Colonic mucosa (tissue), 4 donors: Measurements from ENCODE around the gene SUSD1. TPM values are rescaled to one million over a fixed set of nuclear protein-coding genes. Genes with fewer than 3 reads are reported as not detected.

Experiments
- DNase-seq: peaks from one replicate; pipeline ENCODE4 v3.0.0-alpha.2; 2020
- H3K27ac ChIP-seq: fragments of 200-600 bp; one replicate; pipeline ENCODE4 v1.8.0; 2021
- H3K27me3 ChIP-seq: fragments of 200-600 bp; one replicate; pipeline ENCODE4 v1.8.0; 2021
- H3K36me3 ChIP-seq: fragments of 200-600 bp; one replicate; pipeline ENCODE4 v1.8.0; 2021
- H3K4me1 ChIP-seq: fragments of 200-600 bp; one replicate; pipeline ENCODE4 v1.8.0; 2021; ENCODE audit warnings: mild to moderate bottlenecking
- H3K4me3 ChIP-seq: fragments of 200-600 bp; one replicate; pipeline ENCODE4 v1.8.0; 2021
- H3K9ac ChIP-seq, 2 donors: one replicate each; pipeline ENCODE4 v1.7.0; 2013; ENCODE audit warnings: control low read depth in 2 of 2, low read depth in 2 of 2, low read length in 2 of 2
- H3K9me3 ChIP-seq: fragments of 200-600 bp; one replicate; pipeline ENCODE4 v1.8.0; 2021
- intact Hi-C: fragments of 100-400 bp; cut with DNase I; formaldehyde crosslinking; loops from one replicate; pipeline ENCODE4 v1.14.1; 2022
- total RNA-seq, 2 donors: library from RNA; stranded (reverse); fragmentation: NEBNext Ultra II Directional in 1 of 2; extraction: Animal tissue kit (Norgen Biotek cat#: 25700) in 1 of 2; gene quantifications; one replicate each; pipeline ENCODE4 v1.2.1, GENCODE V29; 2021
- TF ChIP-seq, protein P1 (sequence below): fragments of 200-600 bp; IDR thresholded peaks from one replicate; pipeline ENCODE4 v1.8.0; 2022; ENCODE audit warnings: antibody characterized with exemption, mild to moderate bottlenecking
- donor health status: healthy.
- donor health status: DM: no; HTN: no; CAD: no.
- donor health status: DM: no; HTN: no; CAD: no.

SUSD1 gene
- total RNA-seq, 2 donors from 2014 or later: 23.3 to 25.1 TPM

DNA sequence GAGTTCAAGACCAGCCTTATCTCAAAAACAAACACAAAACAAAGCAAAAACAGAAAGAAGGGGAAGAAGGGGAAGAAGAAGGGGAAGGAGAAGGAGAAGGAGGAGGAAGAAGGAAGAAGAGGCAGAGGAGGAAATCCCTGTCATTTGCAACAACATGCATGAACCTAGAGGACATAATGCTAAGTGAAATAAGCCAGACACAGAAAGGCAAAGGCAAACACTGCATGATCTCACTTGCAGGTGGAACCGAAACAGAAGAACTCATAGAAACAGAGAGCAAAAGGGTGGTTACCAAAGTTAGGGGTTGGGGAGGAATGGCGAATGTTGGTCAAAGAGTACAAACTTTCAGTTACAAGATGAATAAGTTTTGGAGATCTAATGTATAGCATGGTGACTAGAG, 143.1 kb downstream of the SUSD1 start:
- no peak overlapping the region for H3K27ac ChIP-seq
- TF ChIP-seq, protein P1, sequence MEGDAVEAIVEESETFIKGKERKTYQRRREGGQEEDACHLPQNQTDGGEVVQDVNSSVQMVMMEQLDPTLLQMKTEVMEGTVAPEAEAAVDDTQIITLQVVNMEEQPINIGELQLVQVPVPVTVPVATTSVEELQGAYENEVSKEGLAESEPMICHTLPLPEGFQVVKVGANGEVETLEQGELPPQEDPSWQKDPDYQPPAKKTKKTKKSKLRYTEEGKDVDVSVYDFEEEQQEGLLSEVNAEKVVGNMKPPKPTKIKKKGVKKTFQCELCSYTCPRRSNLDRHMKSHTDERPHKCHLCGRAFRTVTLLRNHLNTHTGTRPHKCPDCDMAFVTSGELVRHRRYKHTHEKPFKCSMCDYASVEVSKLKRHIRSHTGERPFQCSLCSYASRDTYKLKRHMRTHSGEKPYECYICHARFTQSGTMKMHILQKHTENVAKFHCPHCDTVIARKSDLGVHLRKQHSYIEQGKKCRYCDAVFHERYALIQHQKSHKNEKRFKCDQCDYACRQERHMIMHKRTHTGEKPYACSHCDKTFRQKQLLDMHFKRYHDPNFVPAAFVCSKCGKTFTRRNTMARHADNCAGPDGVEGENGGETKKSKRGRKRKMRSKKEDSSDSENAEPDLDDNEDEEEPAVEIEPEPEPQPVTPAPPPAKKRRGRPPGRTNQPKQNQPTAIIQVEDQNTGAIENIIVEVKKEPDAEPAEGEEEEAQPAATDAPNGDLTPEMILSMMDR: no peak

DNA sequence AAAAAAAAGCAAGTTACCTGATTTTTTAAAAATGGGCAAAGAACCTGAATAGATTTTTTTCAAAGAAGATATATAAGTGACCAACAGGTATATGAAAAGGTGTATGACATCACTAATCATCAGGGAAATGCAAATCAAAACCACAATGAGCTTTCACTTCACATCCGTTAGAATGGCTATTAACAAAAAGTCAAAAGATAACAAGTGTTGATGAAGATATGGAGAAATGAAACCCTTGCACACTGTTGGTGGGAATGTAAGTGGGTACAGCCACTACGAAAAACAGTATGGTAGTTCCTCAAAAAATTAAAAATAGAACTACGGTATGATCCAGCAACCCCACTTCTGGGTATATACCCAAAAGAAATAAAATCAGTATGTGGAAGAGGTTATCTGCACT, 143.7 kb downstream of the SUSD1 start:
- no peaks in the 10 kb centered on the region for H3K9me3 ChIP-seq
- intact Hi-C loops: no loop called here
- H3K4me3 ChIP-seq: no peak overlapping the region
- DNase-seq: no peak
- H3K9ac ChIP-seq: no peak overlapping the region
- no peaks in the 10 kb centered on the region for H3K36me3 ChIP-seq
- H3K4me1 ChIP-seq: peaks cover 4% of the 10 kb centered on the region
- no peak overlapping the region for H3K27ac ChIP-seq
- TF ChIP-seq, protein P1: no peak
- H3K27me3 ChIP-seq: no peaks in the 10 kb centered on the region

More for the DNA sequence above, 143.1 kb downstream of the SUSD1 start:
- no peak for DNase-seq
- Histone ChIP-seq H3K4me3 (no peak overlapping the region), H3K27me3 (no peaks in the 10 kb centered on the region), H3K4me1 (peaks cover 4% of the 10 kb centered on the region), H3K9me3 (no peaks in the 10 kb centered on the region), H3K36me3 (no peaks in the 10 kb centered on the region), H3K9ac (no peak overlapping the region)
- intact Hi-C loops: no loop called here

DNA sequence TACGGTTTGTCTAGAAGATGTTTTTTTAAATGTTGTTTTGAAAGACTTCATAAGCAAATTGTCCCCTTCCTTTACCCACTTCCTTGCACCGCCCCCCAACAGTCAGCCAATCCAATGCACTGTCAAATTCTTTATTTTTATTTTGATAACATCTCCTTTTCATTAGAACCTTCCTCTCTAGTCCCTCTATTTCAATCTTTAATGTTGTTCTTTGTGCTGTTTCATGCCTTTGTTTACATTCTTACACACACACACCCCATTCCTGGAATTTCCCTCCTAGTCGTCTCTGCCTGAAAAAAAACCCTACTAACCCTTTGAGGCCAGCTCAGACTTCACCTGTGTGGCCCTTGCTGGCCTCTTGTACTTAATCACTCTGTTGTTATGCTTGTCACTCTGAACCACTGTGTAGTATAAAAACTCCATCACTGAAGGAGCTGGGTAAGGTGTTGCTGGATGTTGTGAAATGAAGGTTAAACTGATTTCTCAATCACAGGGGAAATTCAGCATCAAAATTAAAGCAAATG, 145.1 kb downstream of the SUSD1 start:
- Histone ChIP-seq H3K9ac (no peak overlapping the region), H3K9me3 (no peaks in the 10 kb centered on the region), H3K27me3 (no peaks in the 10 kb centered on the region), H3K4me1 (peaks cover 4% of the 10 kb centered on the region), H3K36me3 (no peaks in the 10 kb centered on the region), H3K4me3 (no peak overlapping the region), H3K27ac (no peak overlapping the region)
- TF ChIP-seq, protein P1: no peak
- intact Hi-C loops: no loop called here
- no peak for DNase-seq

DNA sequence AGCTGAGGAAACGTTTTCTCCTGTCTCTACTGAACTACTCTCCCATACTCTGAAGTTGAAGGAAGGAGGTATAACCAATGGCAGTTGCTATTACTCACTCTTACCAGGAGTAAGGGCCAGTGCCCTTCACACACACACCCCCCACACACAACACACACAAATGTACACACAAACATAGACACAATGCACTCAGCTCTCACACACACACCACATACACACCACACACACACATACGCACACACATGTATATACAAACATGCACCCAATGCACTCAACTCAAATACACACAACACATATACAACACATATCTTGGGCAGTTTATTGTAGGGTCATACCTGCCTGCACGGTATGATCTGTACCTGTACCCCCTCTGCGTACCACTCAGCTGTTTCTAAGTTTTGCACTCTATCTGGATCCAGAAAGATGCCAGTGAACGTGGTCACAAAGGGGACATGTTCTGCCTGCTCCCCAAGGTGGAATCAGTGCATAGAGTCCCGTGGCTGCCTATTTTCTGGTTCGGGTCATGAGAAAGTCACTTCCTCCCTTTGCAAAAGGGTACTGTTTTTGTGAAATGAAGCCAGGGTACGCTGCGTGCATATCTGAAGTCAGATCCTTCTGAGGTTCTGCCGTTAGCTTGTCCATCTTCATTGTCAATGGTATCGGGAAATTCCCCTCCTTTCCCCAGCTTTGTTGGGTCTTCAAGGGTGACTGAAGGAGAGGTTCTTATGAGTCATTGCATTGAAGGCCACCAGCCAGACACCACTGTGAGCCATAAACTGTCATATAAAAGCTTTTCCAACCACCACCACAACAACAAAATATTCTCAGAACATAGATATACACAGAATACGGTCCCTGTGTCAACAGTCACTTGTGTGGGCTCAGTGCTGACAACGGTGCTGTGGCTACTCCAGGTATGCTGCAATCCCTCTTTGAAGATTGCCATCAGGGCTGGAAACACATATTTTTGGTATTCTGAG, 146.6 kb downstream of the SUSD1 start:
- intact Hi-C loops: no loop called here
- peaks cover 4% of the 10 kb centered on the region for H3K4me1 ChIP-seq
- no peaks in the 10 kb centered on the region for H3K9me3 ChIP-seq
- H3K27ac ChIP-seq: no peak overlapping the region
- H3K9ac ChIP-seq: no peak overlapping the region
- TF ChIP-seq, protein P1: no peak
- H3K4me3 ChIP-seq: no peak overlapping the region
- no peaks in the 10 kb centered on the region for H3K27me3 ChIP-seq
- no peak for DNase-seq
- no peaks in the 10 kb centered on the region for H3K36me3 ChIP-seq

DNA sequence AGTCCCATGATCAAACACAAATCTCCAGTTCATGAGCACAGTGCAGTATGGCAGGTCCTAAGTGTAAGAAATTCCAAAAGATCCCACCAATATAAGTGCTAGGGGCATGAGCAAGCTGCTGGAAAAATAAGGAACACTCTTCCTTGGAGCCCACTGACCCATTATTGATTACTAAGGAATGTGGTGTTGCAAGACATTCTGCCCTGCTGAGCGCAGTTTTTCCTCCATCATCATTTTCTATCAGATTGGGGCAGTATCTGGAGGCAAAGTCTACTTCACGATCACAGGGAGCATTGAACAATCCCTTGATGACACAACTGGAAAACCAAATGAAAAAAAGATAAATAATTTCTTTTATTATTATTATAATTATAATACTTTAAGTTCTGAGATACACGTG, 149.2 kb downstream of the SUSD1 start:
- intact Hi-C loops: no loop called here
- Histone ChIP-seq H3K9ac (no peak overlapping the region), H3K4me3 (no peak overlapping the region), H3K27ac (no peak overlapping the region), H3K4me1 (peaks cover 4% of the 10 kb centered on the region), H3K27me3 (no peaks in the 10 kb centered on the region), H3K36me3 (no peaks in the 10 kb centered on the region), H3K9me3 (no peaks in the 10 kb centered on the region)
- no peak for DNase-seq
- TF ChIP-seq, protein P1: no peak
